CD14-positive monocyte (primary cell): ENCODE measurements around the gene HPSE2. TPM values are rescaled to one million over a fixed set of nuclear protein-coding genes. Genes with fewer than 3 reads are reported as not detected.

ENCODE experiments used
- DNase-seq, 3 donors: peaks; one replicate each; pipeline ENCODE4 v3.0.0-alpha.2; 2011 to 2022
- H2AFZ ChIP-seq: 2 replicates; pipeline ENCODE4 v1.6.0; 2012; ENCODE audit warnings: mild to moderate bottlenecking, low read depth, low read length, inconsistent platforms; ENCODE audit not compliant: insufficient read depth, poor library complexity, severe bottlenecking
- H3K27ac ChIP-seq, 2 donors: 1 replicate in 1 of 2; 2 replicates in 1 of 2; pipeline ENCODE4 v1.5.1; 2012 to 2013; ENCODE audit warnings: low read length in 2 of 2, control low read depth in 1 of 2, inconsistent platforms in 1 of 2, low read depth in 1 of 2, mild to moderate bottlenecking in 1 of 2
- H3K27me3 ChIP-seq, 2 donors: one replicate each; pipeline versions ENCODE4 v1.6.0 to v1.6.1; 2011 to 2013; ENCODE audit warnings: low read length in 2 of 2; ENCODE audit not compliant: control insufficient read depth in 2 of 2, insufficient read depth in 2 of 2
- H3K36me3 ChIP-seq, 2 donors: replicated peaks in 1 of 2; 1 replicate in 1 of 2; 2 replicates in 1 of 2; pipeline versions ENCODE4 v1.5.1 to v1.6.1; 2012 to 2013; ENCODE audit warnings: low read length in 2 of 2, control low read depth in 1 of 2, inconsistent platforms in 1 of 2, mild to moderate bottlenecking in 1 of 2; ENCODE audit not compliant: insufficient read depth in 2 of 2, control insufficient read depth in 1 of 2
- H3K4me1 ChIP-seq, 2 donors: 1 replicate in 1 of 2; 2 replicates in 1 of 2; pipeline versions ENCODE4 v1.5.1 to v1.6.1; 2012 to 2013; ENCODE audit warnings: low read length in 2 of 2, control low read depth in 1 of 2, inconsistent platforms in 1 of 2, mild to moderate bottlenecking in 1 of 2, moderate library complexity in 1 of 2; ENCODE audit not compliant: insufficient read depth in 2 of 2, control insufficient read depth in 1 of 2
- H3K4me2 ChIP-seq: replicated peaks from 2 replicates; pipeline ENCODE3; 2012; ENCODE audit warnings: low read length, moderate library complexity, mild to moderate bottlenecking; ENCODE audit not compliant: poor library complexity, severe bottlenecking; ENCODE audit errors: extremely low read depth
- H3K4me3 ChIP-seq, 3 experiments: fragments of 200-600 bp in 1 of 3; sonication (generic) in 1 of 3; replicated peaks in 1 of 3; 1 replicate in 2 of 3; 2 replicates in 1 of 3; pipeline ENCODE4 v1.5.1; 2011 to 2013; ENCODE audit warnings: low read length in 3 of 3, mild to moderate bottlenecking in 3 of 3, control low read depth in 2 of 3, low read depth in 2 of 3, inconsistent platforms in 1 of 3, moderate library complexity in 1 of 3
- H3K79me2 ChIP-seq: 2 replicates; pipeline ENCODE4 v1.6.0; 2012; ENCODE audit warnings: mild to moderate bottlenecking, control low read depth, inconsistent platforms, low read length, moderate library complexity; ENCODE audit not compliant: insufficient read depth
- H3K9ac ChIP-seq: 2 replicates; pipeline ENCODE4 v1.6.0; 2017; ENCODE audit warnings: low read length, mild to moderate bottlenecking; ENCODE audit not compliant: insufficient read depth, poor library complexity, severe bottlenecking
- H3K9me3 ChIP-seq, 2 donors: replicated peaks in 1 of 2; 1 replicate in 1 of 2; 2 replicates in 1 of 2; pipeline versions ENCODE4 v1.5.1 to v1.6.1; 2012 to 2013; ENCODE audit warnings: low read length in 2 of 2, control low read depth in 1 of 2; ENCODE audit not compliant: control insufficient read depth in 1 of 2, insufficient read depth in 1 of 2
- H4K20me1 ChIP-seq: 2 replicates; pipeline ENCODE4 v1.6.0; 2012; ENCODE audit warnings: mild to moderate bottlenecking, low read length, control low read depth, moderate library complexity; ENCODE audit not compliant: insufficient read depth
- H3K27ac Mint-ChIP-seq, 7 donors: one replicate each; pipeline ENCODE4 v1.8.0; 2020; ENCODE audit warnings: mild to moderate bottlenecking in 7 of 7, mixed read lengths in 7 of 7, moderate library complexity in 6 of 7, inconsistent platforms in 2 of 7
- H3K27me3 Mint-ChIP-seq, 3 donors: one replicate each; pipeline ENCODE4 v1.8.0; 2021 to 2022; ENCODE audit warnings: low read depth in 3 of 3, mild to moderate bottlenecking in 3 of 3, mixed read lengths in 3 of 3, moderate library complexity in 3 of 3, inconsistent platforms in 1 of 3
- H3K36me3 Mint-ChIP-seq, 2 donors: one replicate each; pipeline ENCODE4 v1.8.0; 2020; ENCODE audit warnings: mixed read lengths in 2 of 2, inconsistent platforms in 1 of 2, mild to moderate bottlenecking in 1 of 2
- H3K4me1 Mint-ChIP-seq: one replicate; pipeline ENCODE4 v1.8.0; 2020; ENCODE audit warnings: mild to moderate bottlenecking, mixed read lengths
- H3K4me3 Mint-ChIP-seq, 2 donors: one replicate each; pipeline ENCODE4 v1.8.0; 2020; ENCODE audit warnings: mild to moderate bottlenecking in 2 of 2, mixed read lengths in 2 of 2, moderate library complexity in 1 of 2
- H3K9me3 Mint-ChIP-seq, 7 donors: one replicate each; pipeline ENCODE4 v1.8.0; 2020 to 2022; ENCODE audit warnings: mixed read lengths in 7 of 7, mild to moderate bottlenecking in 6 of 7, moderate library complexity in 6 of 7, inconsistent platforms in 2 of 7
- CTCF ChIP-seq: fragments of 200-600 bp; IDR thresholded peaks from one replicate; pipeline ENCODE4 v1.8.0; 2022; ENCODE audit warnings: antibody characterized with exemption, mild to moderate bottlenecking
- WGBS: methylation state at CpG from one replicate; pipeline ENCODE4 v1.1.5; 2013; ENCODE audit warnings: missing lambda C conversion rate; ENCODE audit not compliant: insufficient coverage; 5-methylcytosine and 5-hydroxymethylcytosine counted together
- intact Hi-C, 2 donors: fragments of 100-400 bp; cut with micrococcal nuclease; formaldehyde crosslinking; loops; one replicate each; pipeline versions ENCODE4 v1.15.0 to v1.15.1; 2023
- polyA plus RNA-seq, 3 donors: library from polyadenylated mRNA; depleted of rRNA in 1 of 3; unstranded in 2 of 3; stranded (reverse) in 1 of 3; fragments of 300-500 nt in 2 of 3; fragments of >200 nt in 1 of 3; fragmentation: Illumina TruSeq in 2 of 3; gene quantifications; 1 replicate in 2 of 3; 2 replicates in 1 of 3; pipeline ENCODE4 v1.2.3, GENCODE V29; 2012 to 2021

The HPSE2 gene
- polyA plus RNA-seq, 3 donors = not detected

DNA sequence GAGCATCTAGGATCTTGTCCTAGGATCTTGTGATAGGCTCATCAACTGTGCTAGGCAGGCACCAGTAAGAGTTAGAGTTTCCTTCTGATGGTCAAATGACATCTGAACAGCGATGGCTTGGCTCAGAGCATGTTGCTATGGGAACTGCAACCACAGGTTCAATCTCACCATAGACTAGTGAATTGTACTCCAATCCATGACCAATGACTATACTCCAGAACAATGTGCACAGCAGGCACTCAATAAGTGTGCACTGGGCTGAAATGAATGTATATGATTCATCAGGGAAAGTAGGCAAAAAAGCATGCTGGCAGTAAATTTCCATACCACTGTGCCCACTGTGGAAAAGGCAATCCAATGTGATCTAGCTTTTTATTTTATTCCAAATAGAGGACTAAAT is 625.4 kb downstream of the HPSE2 start:
- Histone ChIP-seq H3K36me3 (no peaks in the 10 kb centered on the region), H3K4me2 (no peak overlapping the region), H3K79me2 (no peaks in the 10 kb centered on the region), H3K4me1 (no peaks in the 10 kb centered on the region), H4K20me1 (no peaks in the 10 kb centered on the region), H3K9ac (no peak overlapping the region), H3K9me3 (no peaks in the 10 kb centered on the region), H3K4me3 (no peak overlapping the region), H3K27me3 (peaks cover 14 to 17% of the 10 kb centered on the region in 2 donors), H2AFZ (no peak overlapping the region), H3K27ac (no peak overlapping the region)
- no peaks in the 10 kb centered on the region for H3K36me3 Mint-ChIP-seq
- peaks cover 14 to 28% (median 17%) of the 10 kb centered on the region in 3 donors for H3K27me3 Mint-ChIP-seq
- intact Hi-C loops = no loop called here
- DNase-seq = no peak
- H3K9me3 Mint-ChIP-seq = peaks cover 0 to 3% (median 0%) of the 10 kb centered on the region in 7 donors
- H3K27ac Mint-ChIP-seq = no peak overlapping the region
- no peak for TF ChIP-seq CTCF
- WGBS = 60% methylated on average over 1 of the region's 1 CpG
- H3K4me1 Mint-ChIP-seq = no peaks in the 10 kb centered on the region
- H3K4me3 Mint-ChIP-seq = no peak overlapping the region

GRCh38 chr10:98609265-98609664 is 626.4 kb downstream of the HPSE2 start:
- Mint-ChIP-seq H3K9me3 (peaks cover 0 to 3% (median 0%) of the 10 kb centered on the region in 7 donors), H3K36me3 (no peaks in the 10 kb centered on the region), H3K4me3 (no peak overlapping the region), H3K27ac (no peak overlapping the region), H3K4me1 (no peaks in the 10 kb centered on the region), H3K27me3 (peaks cover 14 to 30% (median 19%) of the 10 kb centered on the region in 3 donors)
- H3K9me3 ChIP-seq = no peaks in the 10 kb centered on the region
- no peaks in the 10 kb centered on the region for H3K36me3 ChIP-seq
- no peak overlapping the region for H3K4me2 ChIP-seq
- H4K20me1 ChIP-seq = no peaks in the 10 kb centered on the region
- no peak for DNase-seq
- no peak overlapping the region for H2AFZ ChIP-seq
- no peak overlapping the region for H3K9ac ChIP-seq
- no peak overlapping the region for H3K4me3 ChIP-seq
- H3K27ac ChIP-seq = no peak overlapping the region
- intact Hi-C loops = no loop called here
- no peak for TF ChIP-seq CTCF
- no peaks in the 10 kb centered on the region for H3K79me2 ChIP-seq
- H3K27me3 ChIP-seq = peaks cover 14 to 19% of the 10 kb centered on the region in 2 donors
- WGBS = no CpG with 5 or more reads among the region's 2 CpGs
- no peaks in the 10 kb centered on the region for H3K4me1 ChIP-seq
